MV-4-11 (cell line): Measurements from ENCODE around the gene GTF3C2.

ENCODE experiments used
- DNase-seq: peaks from one replicate; lab custom pipeline; 2025; lab: John Stamatoyannopoulos, UW

The GTF3C2 gene

DNA sequence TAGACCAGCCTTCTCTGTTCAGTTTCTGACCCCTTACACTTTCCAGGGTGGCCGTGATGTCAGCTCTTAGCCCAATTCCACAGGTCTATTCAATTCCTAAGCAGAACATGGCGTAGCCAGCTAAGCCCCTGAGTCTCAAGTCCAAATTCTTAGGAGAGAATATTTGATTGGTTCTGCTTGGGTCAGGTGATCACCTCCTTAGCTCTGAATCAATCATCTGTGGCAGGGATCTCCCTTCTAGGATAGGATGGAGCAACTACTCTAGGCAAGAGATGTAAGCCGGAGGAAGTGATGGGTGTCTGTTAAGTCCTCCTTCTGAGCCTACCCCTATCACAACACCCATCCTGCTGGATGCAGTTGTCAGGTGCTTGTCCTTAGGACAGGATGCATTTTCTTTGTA is 59.4 kb downstream of the GTF3C2 start:
- no peak for DNase-seq

DNA sequence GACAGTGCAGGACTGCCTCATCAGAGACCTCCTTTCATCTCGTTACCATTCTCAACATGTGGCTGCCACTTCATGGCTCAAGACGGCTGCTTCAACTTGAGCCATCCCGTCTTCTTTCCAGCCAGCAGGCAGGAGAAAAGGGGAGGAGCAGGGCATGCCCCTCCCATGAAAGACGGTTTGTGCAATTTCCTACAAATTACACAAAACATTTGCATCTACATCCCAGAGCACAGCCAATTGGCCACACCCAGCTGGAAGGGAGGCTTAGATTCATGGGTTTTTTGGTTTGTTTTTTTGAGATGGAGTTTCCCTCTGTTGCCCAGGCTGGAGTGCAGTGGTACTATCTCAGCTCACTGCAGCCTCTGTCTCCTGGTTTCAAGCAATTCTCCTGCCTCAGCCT is 60.1 kb downstream of the GTF3C2 start:
- peak; percentile 59 for DNase-seq

DNA sequence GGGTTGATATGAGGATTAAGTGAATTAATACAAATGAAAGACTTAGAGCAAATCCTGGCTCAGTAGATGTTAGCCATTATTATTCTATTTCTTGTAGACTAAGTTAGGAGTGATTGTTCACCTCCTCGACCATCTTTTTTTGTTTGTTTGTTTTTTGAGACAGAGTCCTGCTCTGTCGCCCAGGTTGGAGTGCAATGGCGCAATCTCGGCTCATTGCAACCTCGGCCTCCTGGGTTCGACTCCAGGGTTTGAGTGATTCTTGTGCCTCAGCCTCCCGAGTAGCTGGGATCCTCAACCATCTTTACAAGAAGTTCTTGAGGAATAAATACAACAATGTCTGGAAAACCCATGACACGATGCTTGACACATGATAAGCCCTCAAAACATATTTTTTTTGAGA is 61.6 kb downstream of the GTF3C2 start:
- no peak for DNase-seq

DNA sequence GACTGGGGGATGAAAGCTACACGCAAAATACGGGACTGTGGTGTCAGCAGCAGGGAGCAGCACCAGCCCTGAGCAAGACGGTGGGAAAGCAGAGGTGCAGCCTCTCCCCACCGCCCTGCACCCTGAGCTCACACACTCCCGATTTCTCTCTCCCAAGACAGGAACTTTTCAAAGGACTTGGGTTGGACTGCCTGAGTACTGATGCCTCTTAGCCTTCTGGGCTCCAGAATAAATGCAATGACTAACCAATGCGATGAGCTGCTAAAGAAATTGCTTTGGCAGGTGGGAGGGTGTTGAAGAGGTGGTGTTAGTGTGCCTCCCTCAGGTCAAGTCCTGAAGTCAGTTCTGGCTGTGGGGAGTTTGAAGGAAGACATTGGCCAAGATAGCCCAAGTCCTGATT is 64.7 kb downstream of the GTF3C2 start:
- no peak for DNase-seq

DNA sequence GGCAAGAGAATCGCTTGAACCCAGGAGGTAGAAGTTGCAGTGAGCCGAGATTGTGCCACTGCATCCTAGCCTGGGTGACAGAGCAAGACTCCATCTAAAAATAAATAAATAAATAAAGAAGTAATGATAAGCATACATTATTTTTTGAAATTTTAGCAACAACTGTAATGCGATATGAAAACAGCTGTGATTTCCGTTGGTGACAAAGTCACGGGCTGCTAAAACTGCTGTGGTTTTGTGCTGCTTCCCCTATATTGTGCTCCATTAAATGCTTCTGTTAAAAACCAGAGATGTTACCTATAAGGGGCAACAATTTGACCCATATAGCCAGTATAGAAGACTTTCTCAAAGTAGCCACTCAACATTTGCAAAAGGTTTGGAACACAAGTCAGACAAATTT is 66.0 kb downstream of the GTF3C2 start:
- DNase-seq, result peak; percentile 27

DNA sequence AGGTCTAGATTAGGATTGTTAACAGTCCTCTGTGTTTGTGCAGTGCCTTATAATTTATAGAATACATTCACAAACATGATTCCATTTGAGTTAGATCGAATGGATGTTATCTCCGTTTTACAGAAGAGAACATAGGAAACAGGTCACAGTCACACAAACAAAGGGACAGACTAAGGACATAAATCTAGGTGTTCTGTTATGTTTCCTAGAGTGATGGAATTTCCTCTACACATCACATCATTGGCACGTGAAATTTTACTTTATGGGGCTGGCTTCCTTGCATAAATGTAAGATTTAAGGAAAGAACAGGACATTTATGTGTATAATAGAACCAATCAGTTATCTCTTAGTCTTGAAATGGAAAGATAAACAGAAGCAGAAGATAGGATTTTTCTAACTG is 68.0 kb downstream of the GTF3C2 start:
- DNase-seq, result no peak

DNA sequence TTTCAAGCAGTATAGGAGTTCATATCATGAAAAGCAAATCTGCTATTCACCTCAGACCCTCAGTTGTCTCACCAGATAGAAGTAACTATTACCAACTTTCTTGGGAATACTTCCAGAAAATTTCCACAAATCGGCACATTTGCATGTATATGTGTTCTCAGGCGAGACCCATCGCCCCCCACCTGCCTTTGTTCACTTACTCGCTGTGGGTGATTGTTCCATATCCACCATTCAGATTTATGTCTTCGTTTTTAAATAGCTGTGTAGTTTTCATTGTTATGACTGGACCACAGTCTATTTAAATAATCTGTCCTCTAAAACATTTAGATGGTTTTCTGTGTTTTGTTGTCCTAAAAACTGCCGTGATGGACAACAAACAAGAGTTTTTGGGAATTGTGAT is 71.1 kb downstream of the GTF3C2 start:
- DNase-seq, result no peak

DNA sequence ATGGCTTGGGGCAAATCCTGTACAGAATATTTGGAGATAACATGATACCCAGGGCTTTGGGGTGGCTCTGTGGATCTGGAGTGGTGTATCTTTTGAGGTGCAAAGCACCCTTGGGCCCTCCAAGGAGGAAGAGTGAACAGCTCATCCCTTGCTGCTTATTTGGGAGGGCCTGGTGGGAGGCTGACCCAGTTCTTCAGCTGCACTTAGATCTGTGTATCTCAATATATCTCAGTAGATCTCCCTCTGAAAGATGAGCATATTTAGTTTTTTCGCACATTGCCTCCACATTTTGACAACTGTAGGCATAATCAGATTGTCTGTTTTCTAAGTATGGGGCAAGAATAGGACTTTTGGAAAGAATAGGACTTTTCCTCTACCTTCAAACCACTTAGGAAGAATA is 71.6 kb downstream of the GTF3C2 start:
- DNase-seq, result no peak

DNA sequence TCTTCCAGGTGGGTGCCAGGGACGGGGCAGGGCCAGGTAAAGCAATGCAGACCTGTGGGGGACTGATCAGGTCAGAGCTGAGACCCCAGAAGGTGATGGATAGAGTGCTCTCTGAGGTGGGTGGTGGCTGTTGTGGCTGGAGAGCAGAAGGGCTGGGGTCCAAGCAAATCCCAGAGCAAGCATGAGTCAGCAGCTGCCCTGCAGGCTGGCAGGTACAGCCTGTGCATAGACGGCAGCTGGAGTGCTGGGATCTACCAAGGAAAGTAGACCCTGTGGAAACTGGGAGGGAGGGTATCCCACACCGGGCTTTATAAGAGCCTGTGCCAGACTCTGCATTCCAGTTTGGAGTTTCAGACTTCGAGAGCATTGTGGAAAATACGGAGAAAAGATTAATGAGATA is 73.7 kb downstream of the GTF3C2 start:
- DNase-seq, result no peak

DNA sequence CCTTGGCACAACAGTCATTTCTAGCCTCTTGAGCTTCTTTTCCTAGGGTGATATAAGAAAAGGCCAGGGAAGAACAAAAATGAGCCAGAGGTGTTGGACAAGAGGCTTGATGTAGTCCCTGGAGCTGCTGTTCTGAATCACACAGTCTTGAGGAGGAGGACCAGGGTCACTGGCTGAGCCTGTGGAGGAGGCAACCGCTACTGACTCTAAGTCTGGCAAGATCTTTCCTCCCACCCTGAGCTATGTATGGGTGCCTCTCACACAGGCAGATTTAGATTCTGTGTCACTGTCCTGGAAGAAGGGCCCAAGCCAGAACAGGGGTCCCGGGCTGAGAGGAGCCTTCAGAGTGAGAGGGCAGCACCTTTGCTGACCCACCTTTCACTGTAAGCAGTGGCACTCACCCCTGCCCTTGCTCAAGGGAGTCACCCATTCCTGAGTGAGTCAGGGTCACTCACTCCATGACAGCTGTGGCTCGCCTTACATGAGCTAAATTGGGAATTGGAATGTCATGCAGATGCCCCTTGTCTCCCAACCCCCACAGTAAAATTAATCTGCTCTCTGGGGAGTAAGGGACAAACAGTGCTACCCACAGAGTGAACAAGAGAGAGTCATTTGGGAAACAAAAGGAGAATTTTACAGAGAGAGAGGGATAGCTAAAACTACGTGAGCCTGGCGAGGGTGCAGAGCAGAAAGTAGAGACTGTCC is 74.6 kb downstream of the GTF3C2 start, which contains the start of gene TRIM54:
Gene TRIM54 (plus strand): TSS at position 575 of the 705 bp plus-strand sequence. CDS start 303 bp downstream, outside the sequence.
- no peak for DNase-seq

DNA sequence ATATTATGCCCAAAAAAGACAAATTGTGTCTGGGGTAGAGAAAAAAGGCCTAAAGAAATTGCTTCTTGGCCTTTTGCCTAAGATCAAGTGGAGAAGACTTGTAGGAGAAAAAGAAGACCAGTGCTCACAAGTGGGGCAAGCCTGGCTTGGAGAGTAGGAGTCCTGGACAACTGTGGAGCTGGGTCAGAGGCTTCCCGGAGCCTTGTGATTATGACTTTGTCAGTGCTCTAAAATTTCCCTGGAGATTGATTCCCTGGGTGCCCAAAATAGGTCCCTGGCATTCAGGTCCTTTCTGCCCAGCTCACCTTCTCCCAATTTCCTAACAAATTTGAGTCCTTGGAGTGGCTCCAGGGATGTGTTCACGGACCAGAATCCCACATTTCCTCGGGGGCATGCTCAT is 75.1 kb downstream of the GTF3C2 start:
- no peak for DNase-seq

DNA sequence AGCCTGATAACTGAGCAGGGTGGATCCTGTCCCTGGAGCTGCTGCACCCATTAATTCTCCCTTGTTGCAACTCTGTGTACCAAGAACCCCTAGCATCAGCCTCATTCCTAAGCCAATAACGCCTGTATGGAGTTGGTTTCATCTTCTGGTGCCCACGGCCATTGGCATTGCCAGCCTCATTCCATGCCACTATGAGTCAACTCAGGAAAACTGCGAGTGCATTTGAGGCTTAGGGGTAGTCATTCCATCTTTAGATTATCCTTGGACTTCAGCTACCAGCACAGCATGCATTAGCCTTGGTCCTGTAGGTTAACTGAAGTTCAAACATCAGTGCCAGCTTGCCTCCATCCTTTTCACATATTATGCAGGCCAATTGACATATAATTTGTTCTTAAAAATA is 75.7 kb downstream of the GTF3C2 start:
- DNase-seq, result no peak

DNA sequence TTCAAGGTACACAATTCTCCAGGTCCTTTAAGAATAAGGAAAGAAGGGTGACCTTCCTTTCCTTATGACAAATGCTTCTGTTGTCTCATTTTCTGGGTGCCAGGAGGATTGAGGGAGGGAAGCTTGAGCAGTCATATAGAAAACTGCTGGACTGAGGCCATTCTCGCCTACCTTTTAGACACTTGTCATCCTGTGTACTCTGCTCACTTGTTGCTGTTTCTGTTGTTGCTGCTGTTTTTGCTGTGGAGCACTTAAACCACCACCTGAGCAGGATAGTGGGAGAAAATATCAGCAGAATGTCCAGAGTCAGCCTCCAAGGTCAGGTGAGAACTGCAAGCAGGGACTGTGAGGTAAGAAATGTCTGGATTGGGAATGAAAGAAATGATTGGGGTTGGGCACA is 78.6 kb downstream of the GTF3C2 start:
- no peak for DNase-seq
